Activated naive CD4-positive, alpha-beta T cell treated with anti-CD3 and anti-CD28 coated beads, Interleukin-2, amount 10 ng/mL, durations not matched to agents 7 days and 5 days (primary cell): ENCODE measurements around the gene TMEM108.

Experiments
- CTCF ChIA-PET: fragments of 350-600 bp; sonication (Branson Sonifier 250); formaldehyde crosslinking; loops from one replicate; lab custom pipeline; 2021; ENCODE audit warnings: antibody characterized with exemption; lab: Charles Lee
- DNase-seq: peaks from one replicate; pipeline ENCODE4 v3.0.0-alpha.2; 2020
- H3K27ac Mint-ChIP-seq: one replicate; pipeline ENCODE4 v1.8.0; 2021; ENCODE audit warnings: mild to moderate bottlenecking, moderate library complexity, mixed read lengths
- H3K27me3 Mint-ChIP-seq: one replicate; pipeline ENCODE4 v1.8.0; 2021; ENCODE audit warnings: mild to moderate bottlenecking, mixed read lengths
- H3K36me3 Mint-ChIP-seq: one replicate; pipeline ENCODE4 v1.8.0; 2021; ENCODE audit warnings: mixed read lengths
- H3K4me1 Mint-ChIP-seq: one replicate; pipeline ENCODE4 v1.8.0; 2021; ENCODE audit warnings: mixed read lengths
- H3K4me3 Mint-ChIP-seq: one replicate; pipeline ENCODE4 v1.8.0; 2021; ENCODE audit warnings: mild to moderate bottlenecking, moderate library complexity, mixed read lengths
- H3K9me3 Mint-ChIP-seq: one replicate; pipeline ENCODE4 v1.8.0; 2021; ENCODE audit warnings: mixed read lengths

The TMEM108 gene

DNA sequence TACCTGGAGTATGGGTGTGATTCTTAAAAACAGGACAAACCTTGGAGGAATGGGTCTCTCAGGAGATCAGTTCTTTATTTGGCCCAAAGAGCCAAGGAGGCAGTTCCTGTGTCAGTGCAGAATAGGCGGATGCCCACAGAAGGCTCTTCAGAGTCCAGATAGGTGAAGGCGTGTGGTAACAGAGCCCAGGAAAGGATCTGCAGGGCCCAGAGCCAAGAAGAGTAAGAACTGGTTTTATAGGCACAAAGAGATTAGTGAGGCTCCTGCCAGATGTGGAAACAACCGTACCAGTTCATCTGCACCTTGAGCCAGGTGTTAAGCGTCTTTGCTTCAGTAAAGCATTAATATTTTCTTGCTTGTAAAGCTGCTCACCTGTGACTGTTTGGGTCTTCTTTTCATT lies 221.6 kb downstream of the TMEM108 start:
- Mint-ChIP-seq H3K4me3 (no peak overlapping the region), H3K36me3 (no peaks in the 10 kb centered on the region), H3K4me1 (no peaks in the 10 kb centered on the region), H3K27me3 (no peaks in the 10 kb centered on the region), H3K27ac (no peak overlapping the region), H3K9me3 (no peaks in the 10 kb centered on the region)
- CTCF ChIA-PET: no interaction called here
- no peak for DNase-seq

DNA sequence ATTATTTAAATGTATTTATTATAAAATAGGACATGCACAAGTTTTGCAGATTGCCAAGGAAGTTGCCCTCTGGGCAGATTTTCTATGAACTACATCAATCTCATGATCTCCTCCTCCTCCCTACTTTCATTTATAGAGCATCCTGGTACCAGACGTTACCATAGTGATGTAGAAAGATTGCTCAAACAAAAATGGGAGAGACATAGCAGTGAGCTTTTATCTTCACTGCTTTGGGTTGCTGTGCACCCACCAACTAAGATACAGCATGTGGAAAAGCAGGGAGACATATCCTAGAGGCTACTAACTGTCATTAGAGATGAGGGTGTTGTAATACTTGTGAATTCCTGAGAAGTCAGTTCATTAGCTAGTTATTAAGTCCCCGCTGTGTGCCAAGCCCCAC lies 224.1 kb downstream of the TMEM108 start:
- Mint-ChIP-seq H3K36me3 (no peaks in the 10 kb centered on the region), H3K9me3 (no peaks in the 10 kb centered on the region), H3K27me3 (no peaks in the 10 kb centered on the region), H3K4me3 (no peak overlapping the region), H3K27ac (no peak overlapping the region), H3K4me1 (no peaks in the 10 kb centered on the region)
- DNase-seq: no peak
- CTCF ChIA-PET: no interaction called here

DNA sequence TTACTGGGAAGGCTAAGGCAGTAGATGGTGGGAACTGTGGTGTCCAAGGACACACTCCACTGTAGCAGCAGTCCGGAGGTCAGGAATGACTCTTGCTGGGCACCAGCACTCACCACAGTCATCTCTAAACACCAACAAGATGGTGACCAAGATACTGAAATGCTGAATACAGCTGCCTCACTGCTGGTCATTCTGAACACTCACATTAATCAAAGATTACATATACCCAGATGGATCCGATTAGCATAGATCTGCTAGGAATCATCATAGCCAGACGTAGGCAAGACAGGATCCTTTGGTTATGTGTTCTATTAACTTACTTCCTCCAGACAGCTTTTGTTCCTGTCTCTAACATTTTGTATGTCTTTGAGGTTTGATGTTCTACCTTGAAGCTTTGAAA lies 226.7 kb downstream of the TMEM108 start:
- Mint-ChIP-seq H3K4me1 (no peaks in the 10 kb centered on the region), H3K4me3 (no peak overlapping the region), H3K27me3 (no peaks in the 10 kb centered on the region), H3K36me3 (no peaks in the 10 kb centered on the region), H3K27ac (no peak overlapping the region), H3K9me3 (no peaks in the 10 kb centered on the region)
- CTCF ChIA-PET: no interaction called here
- no peak for DNase-seq

DNA sequence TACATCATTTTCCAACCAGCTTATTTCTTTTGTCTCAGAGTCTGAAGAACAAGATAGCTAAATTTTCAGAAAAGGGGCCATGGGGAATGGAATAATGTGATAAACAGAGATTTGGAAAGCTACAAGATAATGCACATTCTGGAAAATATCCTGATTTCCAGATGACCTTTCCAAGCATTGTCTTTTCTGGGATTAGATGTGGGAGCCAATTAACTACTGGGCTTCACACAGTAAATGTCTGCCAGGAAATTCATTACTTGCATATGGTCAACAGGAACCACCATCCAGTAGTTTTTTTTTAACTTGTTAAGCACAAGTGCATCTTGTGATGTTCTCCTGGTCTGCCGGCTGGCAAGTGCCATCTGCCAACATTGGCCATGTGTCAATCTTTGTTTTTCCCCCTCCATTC lies 230.5 kb downstream of the TMEM108 start:
- Mint-ChIP-seq H3K27ac (no peak overlapping the region), H3K4me3 (no peak overlapping the region), H3K4me1 (no peaks in the 10 kb centered on the region), H3K27me3 (peaks cover 4% of the 10 kb centered on the region), H3K36me3 (no peaks in the 10 kb centered on the region), H3K9me3 (no peaks in the 10 kb centered on the region)
- no peak for DNase-seq
- CTCF ChIA-PET: no interaction called here

DNA sequence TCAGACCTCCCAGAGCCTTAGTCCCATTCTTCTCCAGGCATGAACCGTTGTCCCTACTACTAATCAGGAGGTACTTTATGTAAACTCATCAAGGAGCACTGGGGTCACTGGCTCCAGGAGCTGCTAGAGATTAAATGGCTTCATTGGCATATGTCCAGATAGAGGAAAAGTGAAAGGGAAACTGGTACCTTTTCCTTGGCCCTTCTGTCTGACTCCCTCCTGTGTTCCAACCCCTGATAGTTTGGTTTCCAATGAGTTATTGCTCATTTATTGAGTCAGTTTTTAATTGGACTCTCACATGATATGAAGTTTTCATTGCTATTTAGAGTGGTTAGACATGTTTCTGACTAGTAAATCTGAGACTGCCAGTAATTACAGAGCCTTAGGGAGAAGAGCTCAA lies 231.2 kb downstream of the TMEM108 start:
- no peaks in the 10 kb centered on the region for H3K9me3 Mint-ChIP-seq
- CTCF ChIA-PET: no interaction called here
- peaks cover 4% of the 10 kb centered on the region for H3K27me3 Mint-ChIP-seq
- DNase-seq: no peak
- H3K4me1 Mint-ChIP-seq: no peaks in the 10 kb centered on the region
- no peak overlapping the region for H3K27ac Mint-ChIP-seq
- no peak overlapping the region for H3K4me3 Mint-ChIP-seq
- no peaks in the 10 kb centered on the region for H3K36me3 Mint-ChIP-seq

DNA sequence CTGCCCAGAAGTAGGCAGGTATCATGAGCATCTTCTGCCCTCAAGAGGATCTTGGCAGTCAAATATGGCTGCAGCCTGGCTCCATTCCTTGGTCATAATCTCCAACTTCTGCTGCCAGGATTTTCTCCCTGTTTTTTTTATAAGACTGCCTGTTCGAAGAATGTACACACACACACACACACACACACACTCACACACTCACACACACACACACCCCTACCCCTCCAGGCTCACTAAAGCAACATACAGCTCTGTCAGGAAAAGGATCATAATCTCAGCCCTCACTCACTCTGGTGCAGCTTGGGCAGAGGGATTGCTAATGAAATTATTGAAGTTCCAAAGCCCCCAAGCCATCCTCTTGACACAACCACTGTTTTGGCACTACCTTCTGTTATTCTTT lies 232.4 kb downstream of the TMEM108 start:
- Mint-ChIP-seq H3K9me3 (no peaks in the 10 kb centered on the region), H3K4me1 (no peaks in the 10 kb centered on the region), H3K36me3 (no peaks in the 10 kb centered on the region), H3K4me3 (no peak overlapping the region), H3K27ac (no peak overlapping the region), H3K27me3 (peaks cover 4% of the 10 kb centered on the region)
- no peak for DNase-seq
- CTCF ChIA-PET: no interaction called here

DNA sequence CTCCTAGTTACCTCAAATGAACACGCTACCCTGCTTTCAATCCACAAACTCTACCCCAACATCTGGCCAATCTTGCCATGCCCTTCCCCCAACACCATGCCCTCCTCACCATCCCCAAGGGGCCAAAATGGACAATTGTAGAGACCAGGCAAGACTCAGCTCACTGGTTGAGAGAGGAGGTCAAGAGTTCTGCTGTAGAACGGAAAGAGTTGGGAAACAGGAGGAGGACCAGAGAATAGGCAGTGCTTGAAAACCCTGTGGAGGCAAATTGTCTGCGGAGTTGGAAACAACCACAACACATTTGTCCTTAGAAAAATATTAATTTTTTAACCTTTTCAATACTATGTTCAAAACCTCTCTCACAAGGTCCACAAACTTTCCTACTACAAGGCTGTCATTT lies 232.9 kb downstream of the TMEM108 start:
- Mint-ChIP-seq H3K4me1 (no peaks in the 10 kb centered on the region), H3K27ac (no peak overlapping the region), H3K9me3 (no peaks in the 10 kb centered on the region), H3K27me3 (peaks cover 4% of the 10 kb centered on the region), H3K4me3 (no peak overlapping the region), H3K36me3 (no peaks in the 10 kb centered on the region)
- DNase-seq: no peak
- CTCF ChIA-PET: no interaction called here

DNA sequence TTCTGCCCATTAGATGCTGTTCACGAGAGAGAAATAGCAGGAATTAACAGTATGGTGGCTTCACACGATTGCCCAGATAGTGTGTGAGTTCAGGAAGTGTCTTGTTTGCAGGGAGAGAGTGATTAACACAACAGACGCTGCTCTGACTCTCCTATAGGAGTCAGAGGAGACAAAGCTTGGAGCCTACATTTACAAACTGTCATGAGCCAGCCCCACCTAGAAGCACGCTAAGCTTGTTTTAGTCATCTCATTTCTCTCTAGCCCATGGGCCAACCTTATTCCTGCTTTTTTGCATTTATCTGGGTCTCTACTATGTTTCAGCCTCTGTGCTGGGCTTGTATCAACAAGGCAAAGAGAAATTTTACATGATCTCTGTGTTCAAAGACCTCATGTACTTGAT lies 233.3 kb downstream of the TMEM108 start:
- H3K9me3 Mint-ChIP-seq: no peaks in the 10 kb centered on the region
- no peak overlapping the region for H3K4me3 Mint-ChIP-seq
- H3K27me3 Mint-ChIP-seq: peaks cover 5% of the 10 kb centered on the region
- H3K27ac Mint-ChIP-seq: no peak overlapping the region
- no peaks in the 10 kb centered on the region for H3K36me3 Mint-ChIP-seq
- DNase-seq: no peak
- CTCF ChIA-PET: no interaction called here
- no peaks in the 10 kb centered on the region for H3K4me1 Mint-ChIP-seq

DNA sequence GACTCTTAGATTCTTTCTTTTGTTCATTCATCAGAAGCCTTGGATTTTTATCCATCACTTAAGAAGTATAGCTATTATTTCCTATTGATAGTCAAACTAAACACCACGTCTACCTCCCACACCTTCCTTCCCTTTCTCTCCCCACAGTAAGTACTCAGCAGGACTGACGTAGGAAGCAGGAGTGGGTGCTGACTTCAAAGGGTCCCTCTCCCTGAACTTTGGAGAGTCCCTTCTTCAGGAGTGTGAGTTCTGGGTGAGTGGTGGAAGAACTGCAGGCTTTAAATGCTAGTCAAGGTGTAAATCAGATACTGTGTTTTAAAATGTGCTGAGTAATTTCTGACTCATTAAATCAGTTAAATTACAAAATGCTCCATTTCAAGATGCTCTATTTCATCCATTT lies 235.2 kb downstream of the TMEM108 start:
- Mint-ChIP-seq H3K27me3 (peaks cover 8% of the 10 kb centered on the region), H3K4me3 (no peak overlapping the region), H3K36me3 (no peaks in the 10 kb centered on the region), H3K27ac (no peak overlapping the region), H3K4me1 (no peaks in the 10 kb centered on the region), H3K9me3 (no peaks in the 10 kb centered on the region)
- DNase-seq: no peak
- CTCF ChIA-PET: no interaction called here

DNA sequence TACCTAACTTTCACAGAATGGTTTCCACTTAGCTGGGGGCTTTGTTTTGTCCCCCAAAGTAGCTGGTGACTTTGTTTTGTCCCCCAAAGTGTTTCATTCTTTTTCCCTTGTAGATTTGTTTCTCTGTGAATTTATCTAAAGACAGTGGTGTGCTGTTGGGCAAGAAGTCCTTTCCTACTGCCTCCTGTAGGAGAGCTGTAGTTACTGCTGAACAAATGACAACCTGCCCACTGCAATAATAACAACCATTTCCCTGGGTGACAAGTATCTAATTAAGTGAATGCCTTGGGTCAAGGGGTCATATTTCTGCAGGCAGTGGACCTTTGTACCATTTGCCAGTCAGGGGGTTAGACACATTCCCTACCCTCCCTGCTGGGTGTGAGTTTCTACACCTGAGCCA lies 236.3 kb downstream of the TMEM108 start:
- CTCF ChIA-PET: no interaction called here
- no peak overlapping the region for H3K4me3 Mint-ChIP-seq
- no peaks in the 10 kb centered on the region for H3K36me3 Mint-ChIP-seq
- no peaks in the 10 kb centered on the region for H3K4me1 Mint-ChIP-seq
- no peak overlapping the region for H3K27ac Mint-ChIP-seq
- H3K9me3 Mint-ChIP-seq: no peaks in the 10 kb centered on the region
- DNase-seq: no peak
- peaks cover 8% of the 10 kb centered on the region for H3K27me3 Mint-ChIP-seq

DNA sequence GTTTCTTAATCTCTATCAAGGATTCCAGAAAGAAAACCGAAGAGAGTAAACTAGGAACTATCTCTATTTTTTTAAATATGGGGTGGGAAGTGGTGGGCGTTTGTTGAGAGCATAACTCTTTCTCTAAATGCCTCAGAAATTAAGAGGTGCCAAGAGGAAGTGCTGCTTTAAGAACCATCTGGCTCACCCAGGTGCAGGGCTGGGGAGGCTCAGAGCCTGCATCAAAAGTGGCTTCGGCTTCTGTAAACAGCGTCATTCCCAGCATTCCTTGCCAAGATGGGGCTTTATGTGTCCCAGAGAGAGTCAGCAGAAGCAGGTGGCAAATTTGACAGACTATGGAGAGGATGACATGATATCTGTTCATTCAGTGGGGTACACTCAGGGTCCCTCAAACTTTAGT lies 238.4 kb downstream of the TMEM108 start:
- CTCF ChIA-PET: no interaction called here
- H3K27me3 Mint-ChIP-seq: peaks cover 8% of the 10 kb centered on the region
- H3K27ac Mint-ChIP-seq: no peak overlapping the region
- no peaks in the 10 kb centered on the region for H3K9me3 Mint-ChIP-seq
- no peaks in the 10 kb centered on the region for H3K4me1 Mint-ChIP-seq
- no peak overlapping the region for H3K4me3 Mint-ChIP-seq
- H3K36me3 Mint-ChIP-seq: no peaks in the 10 kb centered on the region
- no peak for DNase-seq

DNA sequence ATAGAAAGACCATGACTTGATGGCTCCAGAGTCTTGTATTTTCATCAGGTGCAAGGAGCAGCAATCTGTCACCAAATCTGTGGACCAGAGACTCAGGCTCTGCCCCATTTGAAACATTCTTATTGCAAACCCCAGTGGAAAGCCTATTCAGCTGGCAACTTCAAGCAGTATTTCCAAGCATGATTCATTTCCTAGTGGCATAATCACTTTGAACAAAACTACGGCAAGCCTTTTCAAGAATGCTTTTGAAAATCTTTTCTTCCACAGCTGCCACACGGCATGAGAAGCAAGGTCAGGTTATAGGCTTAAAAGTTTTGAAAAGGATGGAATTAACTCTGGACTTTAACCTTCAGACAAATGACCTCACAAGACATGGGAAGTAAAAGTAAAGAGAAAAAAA lies 239.6 kb downstream of the TMEM108 start:
- DNase-seq: no peak
- Mint-ChIP-seq H3K9me3 (no peaks in the 10 kb centered on the region), H3K4me1 (no peaks in the 10 kb centered on the region), H3K36me3 (no peaks in the 10 kb centered on the region), H3K27me3 (peaks cover 8% of the 10 kb centered on the region), H3K4me3 (no peak overlapping the region), H3K27ac (no peak overlapping the region)
- CTCF ChIA-PET: interaction anchor here (1.3 kb wide), 1 partner anchor 11 kb away, joined by 3 read pairs; no protein-coding TSS in a partner anchor

DNA sequence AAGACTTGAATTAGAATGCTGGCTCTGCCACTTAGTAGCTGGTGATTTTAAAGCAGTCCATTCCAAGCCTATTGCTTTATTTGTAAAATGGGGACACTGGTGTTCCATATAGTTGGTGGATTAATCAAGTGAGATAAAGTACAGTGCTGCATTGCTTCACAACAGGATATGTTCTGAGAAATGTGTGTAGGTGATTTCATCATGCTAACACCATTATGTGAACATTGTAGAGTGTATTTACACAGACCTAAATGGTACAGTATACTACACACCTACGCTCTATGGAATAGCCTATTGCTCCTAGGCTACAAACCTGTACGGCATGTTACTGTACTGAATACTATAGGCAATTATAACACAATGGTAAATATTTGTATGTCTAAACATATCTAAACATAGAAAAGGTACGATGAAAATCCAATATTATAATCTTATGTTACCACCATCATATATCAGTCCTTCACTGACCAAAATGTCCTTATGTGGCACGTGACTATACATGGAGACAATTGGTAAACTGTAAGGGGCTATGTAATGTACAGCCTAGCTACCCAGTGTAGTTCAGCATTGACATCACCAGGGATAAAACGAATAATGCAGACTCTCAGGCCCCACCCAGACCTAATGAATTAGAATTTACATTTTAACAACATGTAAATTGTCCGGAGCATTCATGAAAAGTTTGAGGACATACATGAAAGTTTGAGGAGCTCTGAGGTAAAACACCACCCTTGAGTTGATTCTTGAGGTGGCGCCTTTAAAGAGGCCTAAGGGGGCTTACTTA lies 240.3 kb downstream of the TMEM108 start:
- DNase-seq: no peak

DNA sequence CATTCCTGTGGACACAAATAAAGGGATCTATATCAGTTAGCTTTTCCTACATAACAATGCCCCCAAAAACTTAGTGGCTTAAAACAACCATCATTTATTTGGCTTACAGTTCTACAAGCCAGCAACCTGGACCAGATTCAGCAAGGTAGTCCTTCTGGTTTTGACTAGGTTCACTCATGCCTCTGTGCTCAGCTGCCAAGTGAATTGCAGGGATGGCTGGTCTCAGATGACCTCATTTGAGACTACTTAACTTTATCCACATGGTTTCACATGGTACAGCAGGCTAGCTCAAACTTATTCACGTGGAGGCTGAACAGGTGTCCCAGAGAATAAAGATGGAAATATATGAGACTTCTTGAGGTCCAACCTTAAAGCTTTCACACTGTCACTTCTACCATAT lies 242.4 kb downstream of the TMEM108 start:
- no peaks in the 10 kb centered on the region for H3K4me1 Mint-ChIP-seq
- no peak overlapping the region for H3K27ac Mint-ChIP-seq
- CTCF ChIA-PET: no interaction called here
- no peaks in the 10 kb centered on the region for H3K36me3 Mint-ChIP-seq
- no peak overlapping the region for H3K4me3 Mint-ChIP-seq
- H3K27me3 Mint-ChIP-seq: peaks cover 12% of the 10 kb centered on the region
- no peaks in the 10 kb centered on the region for H3K9me3 Mint-ChIP-seq
- DNase-seq: no peak

More for the DNA sequence above, 240.3 kb downstream of the TMEM108 start:
- Mint-ChIP-seq H3K4me1 (no peaks in the 10 kb centered on the region), H3K36me3 (no peaks in the 10 kb centered on the region), H3K9me3 (no peaks in the 10 kb centered on the region), H3K27me3 (peaks cover 5% of the 10 kb centered on the region), H3K4me3 (no peak overlapping the region), H3K27ac (no peak overlapping the region)
- CTCF ChIA-PET: interaction anchor here (1.3 kb wide), 1 partner anchor 11 kb away, joined by 3 read pairs; no protein-coding TSS in a partner anchor

DNA sequence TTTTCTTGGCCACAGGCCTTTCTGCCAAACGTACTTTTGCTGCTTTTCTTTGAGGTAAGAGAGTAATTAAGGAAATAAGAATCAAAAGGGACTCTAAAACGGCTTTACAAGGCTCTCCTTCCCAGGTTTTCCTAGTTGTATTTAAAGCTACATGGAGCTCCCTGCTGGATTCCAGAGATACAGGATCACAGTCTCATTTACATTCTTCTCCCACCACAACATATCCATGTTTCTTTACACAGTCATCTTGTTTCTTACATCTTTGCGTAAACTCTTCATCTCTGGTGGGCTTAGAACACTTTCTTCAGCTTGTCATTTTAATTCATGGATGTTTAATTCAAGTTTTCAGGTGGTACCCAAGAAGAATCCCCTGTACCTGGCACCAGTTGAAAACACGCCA lies 244.0 kb downstream of the TMEM108 start:
- DNase-seq: no peak
- Mint-ChIP-seq H3K4me1 (no peaks in the 10 kb centered on the region), H3K36me3 (no peaks in the 10 kb centered on the region), H3K27me3 (peaks cover 8% of the 10 kb centered on the region), H3K9me3 (no peaks in the 10 kb centered on the region), H3K4me3 (no peak overlapping the region), H3K27ac (no peak overlapping the region)
- CTCF ChIA-PET: no interaction called here
